Measurements from ENCODE around the gene CALD1.

The CALD1 gene

DNA sequence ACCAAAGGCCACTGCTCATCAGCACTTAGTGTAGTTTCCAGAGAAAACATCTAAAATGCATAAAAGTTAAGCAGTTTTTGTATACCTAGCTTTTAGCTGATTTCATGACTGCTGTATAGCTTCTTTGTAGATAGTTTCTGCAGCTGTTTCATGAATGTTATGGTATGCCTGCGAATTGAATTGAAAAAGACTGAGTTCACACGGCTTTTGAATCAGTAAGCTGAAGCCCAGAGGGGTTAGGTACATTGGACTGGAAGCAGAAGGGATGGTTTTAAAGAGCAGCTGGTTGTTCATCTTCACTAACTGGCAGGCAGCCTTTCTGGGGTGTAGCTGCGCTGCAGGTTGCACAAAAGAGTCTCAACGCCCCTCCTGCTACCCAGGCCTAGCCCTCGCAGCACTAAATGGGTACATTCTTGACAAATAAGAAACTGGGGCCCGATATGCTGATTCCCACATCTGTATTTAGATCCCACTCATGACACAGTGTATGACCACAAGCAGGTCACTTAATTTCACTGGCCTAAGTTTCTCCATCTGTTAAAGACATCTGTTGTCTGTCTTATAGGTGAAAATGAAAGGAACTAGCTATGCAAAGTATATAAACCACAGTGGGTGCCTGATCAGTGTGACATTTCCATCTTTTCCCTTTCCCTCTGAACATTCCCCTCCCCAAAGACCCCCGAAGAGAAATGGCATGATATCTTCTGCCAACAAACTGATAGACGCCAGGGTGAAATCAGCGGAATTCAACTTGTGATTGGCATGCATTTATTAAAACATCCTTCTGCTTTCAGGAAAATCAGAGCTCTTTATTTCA, 120.9 kb downstream of the CALD1 start:
- DNase-seq: no peak

DNA sequence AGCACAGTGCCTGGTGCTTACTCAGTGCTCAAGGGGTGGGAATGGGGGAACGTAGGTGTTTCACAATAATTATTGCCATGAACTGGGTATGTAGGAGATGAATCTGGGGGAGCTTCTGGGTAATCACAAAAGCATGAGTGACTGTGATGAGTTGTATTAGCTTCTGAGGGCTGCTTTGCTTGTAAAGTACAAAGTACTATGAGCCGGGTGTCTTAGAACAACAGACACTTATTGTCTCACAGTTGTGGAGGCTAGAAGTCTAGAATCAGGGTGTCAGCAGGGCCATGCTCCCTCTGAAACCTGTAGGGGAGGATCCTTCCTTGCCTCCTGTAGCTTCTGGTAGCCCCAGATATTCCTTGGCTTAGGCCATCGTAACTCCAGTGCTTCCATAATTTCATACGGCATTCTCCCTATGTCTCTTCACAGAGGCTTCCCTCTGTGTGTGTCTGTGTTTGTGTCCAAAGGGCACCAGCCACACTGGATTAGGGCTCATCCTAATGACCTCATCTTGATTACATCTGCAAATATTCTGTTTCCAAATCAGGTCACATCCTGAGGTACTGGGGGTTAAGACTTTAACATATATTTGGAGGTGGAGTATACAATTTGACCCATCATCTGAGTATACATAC, 122.1 kb downstream of the CALD1 start:
- no peak for DNase-seq

DNA sequence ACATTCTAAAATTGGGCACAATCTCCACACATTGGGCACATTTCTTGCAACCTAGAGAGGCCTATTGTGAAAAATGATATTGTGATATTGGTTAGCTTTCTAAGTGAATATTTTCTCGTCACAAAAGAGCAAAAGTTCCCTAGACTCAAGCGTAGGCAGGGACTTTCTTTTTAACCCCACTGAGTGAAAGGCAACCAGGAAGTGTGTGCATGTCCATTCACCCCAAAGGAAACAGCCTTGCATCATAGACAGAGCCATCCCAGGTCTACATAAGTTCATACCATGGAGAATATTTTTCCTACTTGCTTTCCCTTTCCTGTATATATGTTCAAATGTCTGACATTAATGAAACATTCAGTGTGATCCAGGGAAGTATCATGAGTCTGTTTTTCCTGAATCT, 122.6 kb downstream of the CALD1 start:
- no peak for DNase-seq

DNA sequence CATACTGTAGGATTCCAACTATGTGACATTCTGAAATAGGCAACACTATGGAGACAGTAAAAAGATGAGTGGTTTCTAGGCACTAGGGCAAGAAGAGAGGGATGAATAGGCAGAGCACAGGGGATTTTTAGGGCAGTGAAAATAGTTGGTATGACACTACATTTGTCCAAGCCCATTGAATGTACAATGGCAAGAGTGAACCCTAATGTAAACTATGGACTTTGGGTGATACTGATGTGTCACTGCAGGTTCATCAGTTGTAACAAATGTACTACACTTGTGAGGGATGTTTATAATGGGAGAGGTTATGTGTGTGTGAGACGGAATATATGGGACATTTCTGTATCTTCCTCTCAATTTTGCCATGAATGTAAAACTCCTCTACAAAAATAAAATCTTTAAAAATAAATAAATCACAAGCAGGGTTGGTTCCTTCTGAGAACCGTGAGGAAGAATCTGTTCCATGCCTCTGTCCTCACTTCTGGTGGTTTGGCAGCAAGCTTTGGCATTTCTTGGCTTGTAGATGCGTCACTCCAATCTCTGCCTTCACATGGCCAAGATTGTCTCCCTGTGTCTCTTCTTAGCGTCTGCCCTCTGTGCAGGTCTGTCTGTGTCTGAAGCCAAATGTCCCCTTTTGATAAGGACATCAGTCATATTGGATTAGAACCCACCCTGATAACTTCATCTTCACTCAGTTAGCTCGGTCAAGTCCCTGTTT, 123.8 kb downstream of the CALD1 start:
- no peak for DNase-seq

DNA sequence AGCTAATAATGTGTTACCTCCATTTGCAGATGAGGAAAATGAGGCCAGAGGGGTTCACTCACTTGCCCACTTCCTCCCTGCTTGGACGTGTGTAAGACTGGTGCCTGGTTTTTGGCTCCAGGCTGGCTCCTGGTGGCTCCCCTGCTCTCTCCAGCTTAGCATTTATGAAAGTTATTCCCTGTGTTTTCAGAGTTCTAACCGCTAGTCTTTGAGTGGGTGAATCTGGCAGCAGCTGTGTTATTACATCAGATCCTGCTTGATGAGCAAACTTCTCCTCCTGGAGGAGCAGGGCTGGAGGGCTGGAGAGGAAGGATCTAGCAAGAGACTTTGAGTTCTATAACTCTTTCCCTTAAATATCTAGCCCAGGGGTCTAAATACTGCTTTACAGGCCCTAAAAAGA, 125.9 kb downstream of the CALD1 start:
- no peak for DNase-seq

DNA sequence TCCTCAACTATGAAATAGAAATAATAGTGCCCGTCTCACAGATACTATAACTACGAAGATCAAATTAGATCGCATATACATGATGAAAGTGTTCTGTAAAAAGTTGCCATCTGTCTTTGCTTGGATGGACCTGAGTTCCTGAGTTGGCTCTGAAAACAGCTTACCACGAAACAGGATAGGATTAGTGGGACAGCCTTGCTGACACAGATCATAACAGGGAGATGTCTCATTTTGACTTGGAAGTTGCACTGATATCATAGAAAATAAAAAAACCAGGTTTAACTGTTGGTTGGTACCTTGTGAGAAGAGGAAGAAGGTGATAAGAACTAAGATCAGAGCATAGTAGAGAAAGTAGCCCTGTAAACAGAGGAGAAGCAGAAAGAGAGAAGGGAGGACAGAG, 127.6 kb downstream of the CALD1 start:
- no peak for DNase-seq

DNA sequence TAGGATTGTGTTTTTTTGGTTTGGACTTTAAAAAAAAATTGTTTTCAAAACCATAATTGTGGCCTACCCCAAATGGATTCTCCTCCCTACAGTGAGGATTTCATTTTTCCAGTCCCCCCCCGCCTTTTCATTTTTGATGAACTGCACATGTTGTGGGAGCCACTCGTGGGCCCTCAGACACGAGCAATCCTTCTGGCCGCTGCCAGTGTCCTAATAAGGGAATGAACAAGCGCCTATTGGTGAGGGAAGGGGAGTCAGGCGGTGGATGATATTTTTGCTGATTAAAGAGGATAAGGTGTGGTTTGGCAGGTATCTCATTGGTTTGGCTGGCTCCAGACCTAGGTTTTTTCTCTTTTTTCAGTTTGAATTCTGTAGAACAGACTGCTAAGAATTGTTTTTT, 128.2 kb downstream of the CALD1 start:
- DNase-seq: no peak

DNA sequence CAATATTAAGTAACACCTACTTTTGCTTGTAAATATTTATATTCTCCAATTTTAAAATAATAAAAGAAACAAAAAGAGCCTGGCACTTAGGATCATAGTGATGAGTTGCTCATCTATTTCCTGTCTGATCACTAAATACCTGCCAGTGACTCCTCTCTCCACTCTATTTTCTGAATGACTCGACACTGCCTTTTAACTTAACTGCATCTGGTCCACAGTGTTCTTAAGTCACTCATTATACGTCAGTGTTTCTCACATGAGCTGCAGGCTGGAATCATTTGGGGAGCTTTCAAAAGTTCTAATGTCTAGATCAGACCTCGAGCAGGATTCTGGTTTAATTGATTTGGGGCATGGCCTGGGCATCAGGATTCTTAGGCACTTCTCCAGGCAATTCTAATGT, 128.9 kb downstream of the CALD1 start:
- no peak for DNase-seq

DNA sequence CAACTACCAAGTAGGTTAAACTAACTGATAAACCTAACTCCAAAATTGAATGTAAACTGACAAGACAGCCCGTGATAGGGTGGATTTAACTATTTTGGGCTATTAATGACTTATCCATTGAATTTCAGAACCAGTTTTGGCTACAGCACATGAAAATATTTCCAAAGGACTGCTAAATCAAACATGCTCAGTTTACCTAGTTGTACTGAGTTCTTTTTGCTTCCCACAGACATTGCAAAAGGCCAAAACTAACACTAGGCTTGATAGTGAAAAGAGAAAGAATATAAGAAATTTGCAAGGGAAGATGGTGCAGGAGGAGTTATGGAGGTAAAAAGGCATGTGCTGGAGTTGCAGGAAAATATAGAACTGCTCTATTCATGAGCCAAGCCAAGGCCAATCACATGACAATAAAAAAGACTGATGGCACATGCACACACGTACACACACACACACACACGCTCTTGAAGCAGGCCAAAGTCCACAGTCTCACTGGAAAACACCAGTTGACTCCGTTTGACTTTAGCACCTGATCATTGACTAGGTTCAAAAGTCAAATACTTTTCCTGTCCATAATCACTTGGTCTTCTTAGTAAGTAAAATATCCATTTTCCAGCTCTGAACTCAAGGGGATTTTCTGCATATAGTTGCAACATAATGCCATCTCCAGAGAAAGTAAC, 130.9 kb downstream of the CALD1 start:
- no peak for DNase-seq

DNA sequence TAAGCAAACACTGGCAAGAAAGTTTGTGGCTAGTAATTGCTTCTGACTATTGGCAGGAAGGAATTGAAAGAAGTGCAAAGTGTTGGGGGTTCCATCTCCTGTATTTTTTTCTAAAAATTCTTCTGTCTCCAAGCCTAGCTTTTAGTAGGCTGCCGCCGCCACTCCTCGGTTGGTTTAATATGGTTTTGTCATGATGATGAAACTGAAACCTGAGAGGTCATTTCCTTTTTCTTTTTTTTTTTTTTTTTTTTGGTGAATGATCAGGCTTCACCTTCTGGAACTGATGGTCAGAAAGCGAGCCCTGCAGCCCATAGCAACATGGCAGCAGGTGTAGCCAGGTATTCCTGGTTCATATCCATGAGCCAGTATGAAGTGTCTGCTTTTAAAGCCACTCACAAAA, 131.5 kb downstream of the CALD1 start:
- no peak for DNase-seq

DNA sequence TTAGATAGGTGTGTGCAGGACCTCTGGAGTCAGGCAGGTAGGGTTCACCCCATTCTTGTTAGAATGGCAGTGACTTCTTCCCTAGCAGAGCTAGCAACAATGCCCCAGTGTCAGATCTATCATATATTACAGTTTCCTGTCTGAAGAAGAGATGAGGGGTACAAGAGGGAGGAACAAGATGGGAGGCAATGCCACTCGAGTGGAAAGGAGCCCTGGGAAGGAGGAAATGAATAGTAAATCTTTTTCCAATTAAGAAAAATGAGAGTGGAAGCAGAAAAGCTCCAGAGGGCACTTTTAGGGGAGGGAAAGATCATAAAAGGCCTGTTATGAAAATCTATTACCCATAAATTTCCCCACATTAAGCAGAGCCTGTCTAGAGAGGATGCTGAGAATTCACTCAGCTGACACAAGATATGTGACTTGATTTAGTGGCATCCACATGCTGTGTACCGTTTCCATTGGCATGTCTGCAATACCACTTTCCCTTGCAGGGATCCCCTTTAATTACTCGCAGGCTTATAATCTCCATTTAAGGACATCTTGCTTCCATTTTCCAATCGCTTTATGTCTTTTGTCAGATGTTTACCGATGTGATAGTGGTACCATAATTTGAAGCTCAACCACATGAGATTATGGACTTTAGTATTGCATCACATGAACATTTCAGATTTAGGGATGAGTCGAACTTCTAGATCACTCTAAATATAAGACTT, 136.9 kb downstream of the CALD1 start:
- DNase-seq: no peak

DNA sequence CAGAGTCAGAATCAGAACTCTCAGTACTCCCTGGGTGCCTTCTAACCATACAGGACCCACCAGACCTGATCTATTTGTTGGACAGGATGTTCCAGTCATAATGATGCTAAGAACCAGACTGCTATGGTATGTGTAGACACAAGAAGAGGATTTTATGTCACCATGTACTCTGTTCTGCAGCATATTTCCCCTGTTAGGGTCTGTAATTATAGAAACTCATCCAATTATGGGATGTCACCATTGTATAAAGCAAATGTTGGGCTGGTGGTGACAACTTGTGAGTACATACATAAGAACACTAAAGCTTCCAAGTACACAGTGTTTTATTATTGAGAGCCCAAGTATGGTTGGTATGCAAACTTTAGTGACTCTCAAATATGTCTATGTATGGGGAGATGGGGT, 139.8 kb downstream of the CALD1 start:
- DNase-seq: no peak

DNA sequence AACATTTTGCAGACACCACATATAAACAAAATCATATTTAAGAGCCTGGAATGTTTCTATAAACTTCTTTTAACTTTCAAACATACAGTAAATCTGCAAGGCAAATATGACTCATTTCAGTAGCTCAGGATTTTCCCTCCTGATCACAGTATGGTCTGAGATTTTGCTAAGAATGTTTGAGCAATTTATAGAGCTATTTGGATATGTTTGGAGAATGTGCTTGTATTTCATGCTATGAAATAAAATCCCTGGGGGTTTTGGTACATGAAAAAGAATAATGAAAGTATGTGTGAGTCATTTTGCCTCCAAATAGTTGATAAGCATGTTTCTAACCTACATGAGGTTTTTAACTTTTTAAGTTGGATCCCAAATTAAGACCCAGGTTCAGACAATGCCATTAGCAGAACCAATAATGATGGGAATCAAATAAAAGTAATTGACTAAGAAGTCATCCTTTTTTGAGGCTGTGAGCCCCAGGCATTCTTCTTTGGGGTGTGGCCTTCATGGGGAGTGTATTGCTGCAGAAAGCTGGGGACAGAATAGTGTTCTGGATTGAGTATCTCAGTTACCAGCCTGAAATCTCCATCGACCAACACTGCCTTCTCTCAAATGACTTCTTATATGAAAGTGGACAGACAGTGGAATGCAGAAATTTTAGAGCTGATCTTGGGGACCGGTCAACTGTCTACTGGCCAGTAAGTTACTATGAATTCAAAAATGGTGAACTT, 140.8 kb downstream of the CALD1 start:
- no peak for DNase-seq

DNA sequence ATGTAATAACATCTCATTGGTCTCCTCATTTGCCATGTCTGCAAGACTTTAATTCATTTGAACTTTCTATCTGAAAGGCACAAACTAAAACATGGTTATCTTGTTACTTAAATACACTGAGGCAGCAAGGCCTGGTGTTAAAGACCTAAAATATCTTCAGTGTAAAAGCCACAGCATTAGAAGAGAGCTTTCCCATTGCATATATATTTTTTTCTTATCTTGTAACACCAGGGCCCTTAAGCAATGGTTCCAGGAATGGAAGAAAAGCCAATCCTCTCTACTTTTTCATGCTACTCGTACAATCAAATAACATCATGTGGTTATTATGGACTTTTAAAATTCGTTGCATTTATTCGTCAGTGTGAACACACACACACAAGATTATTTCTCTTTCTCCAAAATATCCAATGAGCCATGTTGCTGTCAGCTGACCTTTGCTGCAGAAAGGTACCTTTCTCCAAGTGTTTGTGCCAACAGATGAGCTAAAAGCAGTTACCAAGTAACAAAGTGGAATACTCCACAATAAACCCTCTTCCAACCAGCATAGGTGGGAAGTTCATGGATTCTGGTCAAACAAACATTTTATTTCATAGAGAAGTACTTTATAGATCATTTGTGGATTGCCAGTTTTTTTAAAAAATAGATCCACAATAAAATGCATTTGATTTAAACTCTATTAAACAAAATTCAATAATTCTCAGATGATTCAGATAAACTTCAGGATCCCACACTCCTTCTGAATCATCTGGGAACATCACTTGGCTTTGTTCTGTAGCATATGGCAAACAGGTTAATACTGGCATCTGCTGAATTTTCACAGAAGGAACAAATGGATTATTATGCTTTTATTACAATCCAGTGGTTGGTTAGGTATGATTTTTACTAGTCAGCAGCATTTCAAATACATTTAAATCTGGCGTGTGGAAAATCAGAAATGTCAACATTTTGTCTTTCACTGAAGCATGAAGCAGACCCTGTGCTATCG, 143.6 kb downstream of the CALD1 start:
- DNase-seq: no peak

DNA sequence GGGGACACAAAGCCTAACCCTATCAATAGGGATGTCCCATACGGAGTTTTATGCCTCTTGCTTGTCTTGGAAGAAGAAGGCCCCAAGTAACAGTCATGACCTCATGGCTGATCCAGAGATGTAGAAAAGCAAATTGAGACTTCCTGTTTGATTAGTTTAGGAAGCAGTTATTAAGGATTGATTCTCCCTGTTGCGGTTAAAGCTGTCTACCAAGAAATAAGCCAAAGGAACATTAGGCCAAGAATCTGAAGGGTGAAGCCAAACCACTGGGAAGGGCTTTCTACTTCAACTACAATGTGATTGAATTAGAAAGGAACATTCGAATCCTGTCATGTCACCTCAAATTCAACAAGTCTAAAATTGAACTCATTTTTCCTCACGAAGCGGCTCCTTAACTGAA, 146.3 kb downstream of the CALD1 start:
- no peak for DNase-seq

DNA sequence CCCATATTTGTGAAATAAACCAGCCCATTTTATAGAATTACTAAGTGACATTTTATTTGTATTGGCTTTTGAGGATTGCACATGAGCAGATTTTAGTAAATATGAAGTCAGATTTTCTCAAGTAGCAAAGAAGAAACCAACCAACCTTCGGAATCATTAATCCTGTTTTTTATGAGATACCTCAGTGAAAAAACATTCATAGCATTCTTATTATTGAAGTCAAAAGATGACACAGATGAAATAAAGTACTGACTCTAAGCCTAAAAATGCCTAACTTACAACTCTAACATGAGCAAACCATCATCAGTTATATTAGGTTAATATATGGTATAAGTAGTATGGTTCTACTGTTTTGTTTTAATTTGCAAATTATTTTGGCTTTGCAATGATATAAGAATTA, 147.0 kb downstream of the CALD1 start:
- no peak for DNase-seq

DNA sequence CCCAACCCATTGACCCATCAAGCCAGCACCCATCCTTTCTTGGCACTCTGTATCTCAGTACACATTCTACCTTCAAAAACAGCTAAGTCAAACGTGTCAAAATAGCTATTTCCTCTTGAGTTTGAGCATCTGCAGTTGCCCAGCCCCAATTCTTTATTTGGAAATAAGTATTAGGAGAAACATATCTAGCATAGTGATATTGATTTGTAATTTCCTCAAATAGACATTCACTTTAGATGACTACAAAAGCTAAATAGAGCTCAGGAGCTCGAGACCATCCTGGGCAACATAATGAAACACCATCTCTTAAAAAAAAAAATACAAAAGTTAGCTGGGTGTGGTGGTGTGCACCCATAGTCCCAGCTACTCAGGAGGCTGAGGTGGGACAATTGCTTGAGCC, 147.6 kb downstream of the CALD1 start:
- DNase-seq: no peak

DNA sequence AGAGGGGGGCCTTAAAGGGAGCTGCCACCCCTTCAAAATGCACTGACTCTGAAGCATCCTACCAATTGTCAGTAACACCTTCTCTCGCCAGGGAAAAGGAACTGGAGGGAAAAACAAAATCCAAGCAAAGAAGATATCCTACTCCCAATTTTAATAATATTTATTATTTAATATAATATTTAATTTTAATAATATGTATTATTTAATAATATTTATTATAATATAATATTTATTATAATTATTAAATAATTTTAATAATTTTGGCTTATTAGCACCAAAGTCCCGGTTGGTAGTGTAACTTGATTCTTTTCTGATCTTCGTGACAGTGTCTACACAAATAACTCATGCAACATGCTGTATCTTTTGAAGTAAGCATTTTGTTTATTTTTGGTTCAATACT, 148.3 kb downstream of the CALD1 start:
- DNase-seq: no peak

DNA sequence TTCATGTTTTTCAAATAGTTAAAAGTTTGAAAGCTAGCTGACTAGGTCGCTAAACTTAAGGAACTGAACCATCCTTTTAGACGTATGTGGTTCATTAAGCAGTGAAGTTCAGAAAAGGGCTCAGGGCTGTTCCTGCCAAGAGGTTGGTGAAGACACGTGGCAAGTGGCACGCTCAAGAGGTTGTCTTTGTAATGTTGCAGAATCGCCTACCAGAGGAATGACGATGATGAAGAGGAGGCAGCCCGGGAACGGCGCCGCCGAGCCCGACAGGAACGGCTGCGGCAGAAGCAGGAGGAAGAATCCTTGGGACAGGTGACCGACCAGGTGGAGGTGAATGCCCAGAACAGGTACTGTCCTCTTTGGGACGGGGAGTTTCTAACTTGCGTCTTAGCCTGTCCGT, 149.1 kb downstream of the CALD1 start:
- DNase-seq: no peak

DNA sequence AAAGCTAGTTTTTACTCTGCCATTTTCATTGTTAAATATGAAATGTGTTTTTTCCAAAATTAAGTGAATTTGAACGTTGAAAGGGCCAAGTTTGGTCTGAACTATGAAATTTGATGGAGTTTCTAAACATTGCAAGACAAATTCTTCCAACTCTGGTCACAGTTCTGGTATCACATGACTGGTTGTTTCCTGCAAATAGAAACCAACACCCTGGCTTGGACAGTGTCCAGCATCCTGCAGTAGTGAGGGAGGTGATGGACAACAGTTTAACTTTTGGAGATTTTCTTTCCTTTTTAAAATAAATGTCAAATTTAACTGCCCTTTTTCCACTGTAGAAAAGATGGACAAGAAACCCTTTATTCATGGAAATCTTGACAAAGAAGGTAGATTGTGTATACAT, 152.1 kb downstream of the CALD1 start:
- DNase-seq: no peak
